ENCODE data around the gene DGCR8. TPM values are rescaled to one million over a fixed set of nuclear protein-coding genes. Genes with fewer than 3 reads are reported as not detected.
A peak's percentile ranks its signal among the peaks of the same experiment; 100 is the strongest.

The DGCR8 gene
- total RNA-seq, 1 donor from 2014 or later, result 29.1 TPM

- Mint-ChIP-seq H3K27ac (no peak overlapping the region), H3K27me3 (ENCODE audit: insufficient read depth, low read depth) (peaks cover 4% of the 10 kb centered on the region), H3K9me3 (no peaks in the 10 kb centered on the region), H3K4me3 (no peak overlapping the region), H3K4me1 (peaks cover 8% of the 10 kb centered on the region), H3K36me3 (no peaks in the 10 kb centered on the region)
- H3K4me1 ChIP-seq, result no peaks in the 10 kb centered on the region
- H3K4me2 ChIP-seq, result no peak overlapping the region
- H3K9ac ChIP-seq, result no peak overlapping the region
- H3K79me2 ChIP-seq (ENCODE audit: low read depth), result no peaks in the 10 kb centered on the region
- H3K9me3 ChIP-seq (ENCODE audit: low read depth), result no peaks in the 10 kb centered on the region
- H2AFZ ChIP-seq (replicated peaks), result no peak overlapping the region
- TF ChIP-seq EZH2phosphoT487 (IDR thresholded peaks at IDR 0.05) (no peak), EZH2 (IDR thresholded peaks at IDR 0.05) (no peak), CTCF (IDR thresholded peaks at IDR 0.05) (no peak)
- no peak overlapping the region for H3K4me3 ChIP-seq
- no peak for DNase-seq (ENCODE audit: low spot score)
- H4K20me1 ChIP-seq (ENCODE audit: low read depth), result no peaks in the 10 kb centered on the region
- no peak overlapping the region for H3K27ac ChIP-seq
- H3F3A ChIP-seq (ENCODE audit: low read depth), result no peaks in the 10 kb centered on the region
- no peaks in the 10 kb centered on the region for H3K27me3 ChIP-seq
- H3K36me3 ChIP-seq, result no peaks in the 10 kb centered on the region
Observed at GRCh38 chr22:20033045-20033706, 46.9 kb upstream of the DGCR8 start.

- Mint-ChIP-seq H3K4me3 (no peak overlapping the region), H3K27ac (no peak overlapping the region), H3K27me3 (ENCODE audit: insufficient read depth, low read depth) (peaks cover 4% of the 10 kb centered on the region), H3K9me3 (no peaks in the 10 kb centered on the region), H3K4me1 (peaks cover 11% of the 10 kb centered on the region), H3K36me3 (no peaks in the 10 kb centered on the region)
- no peak for DNase-seq (ENCODE audit: low spot score)
- H3K79me2 ChIP-seq (ENCODE audit: low read depth), result no peaks in the 10 kb centered on the region
- no peak overlapping the region for H3K4me3 ChIP-seq
- no peaks in the 10 kb centered on the region for H3K9me3 ChIP-seq (ENCODE audit: low read depth)
- no peaks in the 10 kb centered on the region for H3K4me1 ChIP-seq
- H3K36me3 ChIP-seq, result no peaks in the 10 kb centered on the region
- H3K27me3 ChIP-seq, result no peaks in the 10 kb centered on the region
- no peak for TF ChIP-seq EZH2 (IDR thresholded peaks at IDR 0.05)
- no peak for TF ChIP-seq CTCF (IDR thresholded peaks at IDR 0.05)
- no peak for TF ChIP-seq EZH2phosphoT487 (IDR thresholded peaks at IDR 0.05)
- H3K4me2 ChIP-seq, result no peak overlapping the region
- no peaks in the 10 kb centered on the region for H4K20me1 ChIP-seq (ENCODE audit: low read depth)
- H3F3A ChIP-seq (ENCODE audit: low read depth), result no peaks in the 10 kb centered on the region
- H3K27ac ChIP-seq, result no peak overlapping the region
- no peak overlapping the region for H3K9ac ChIP-seq
- H2AFZ ChIP-seq (replicated peaks), result no peak overlapping the region
Observed at GRCh38 chr22:20034143-20034542, 45.9 kb upstream of the DGCR8 start.

GRCh38 chr22:20035375-20036083 lies 44.5 kb upstream of the DGCR8 start:
- DNase-seq (ENCODE audit: low spot score), result no peak
- H3K27me3 Mint-ChIP-seq (ENCODE audit: insufficient read depth, low read depth), result peaks cover 6% of the 10 kb centered on the region

More at GRCh38 chr22:20035375-20036083, 44.5 kb upstream of the DGCR8 start:
- H3K27ac ChIP-seq, result no peak overlapping the region
- no peak overlapping the region for H3K27ac Mint-ChIP-seq
- H3K36me3 Mint-ChIP-seq, result no peaks in the 10 kb centered on the region
- H3K4me1 ChIP-seq, result no peaks in the 10 kb centered on the region
- H2AFZ ChIP-seq (replicated peaks), result no peak overlapping the region
- H3K4me3 Mint-ChIP-seq, result peak overlapping the region; percentile 28
- H3K4me3 ChIP-seq, result no peak overlapping the region
- no peaks in the 10 kb centered on the region for H3K27me3 ChIP-seq
- no peaks in the 10 kb centered on the region for H3K79me2 ChIP-seq (ENCODE audit: low read depth)
- H3F3A ChIP-seq (ENCODE audit: low read depth), result no peaks in the 10 kb centered on the region
- no peak overlapping the region for H3K9ac ChIP-seq
- no peaks in the 10 kb centered on the region for H3K36me3 ChIP-seq
- no peaks in the 10 kb centered on the region for H4K20me1 ChIP-seq (ENCODE audit: low read depth)
- no peak overlapping the region for H3K4me2 ChIP-seq
- no peaks in the 10 kb centered on the region for H3K9me3 ChIP-seq (ENCODE audit: low read depth)
- H3K4me1 Mint-ChIP-seq, result peaks cover 11% of the 10 kb centered on the region
- TF ChIP-seq EZH2 (IDR thresholded peaks at IDR 0.05) (no peak), EZH2phosphoT487 (IDR thresholded peaks at IDR 0.05) (no peak), CTCF (IDR thresholded peaks at IDR 0.05) (no peak)
- H3K9me3 Mint-ChIP-seq, result no peaks in the 10 kb centered on the region

Data from neural progenitor cell (in vitro differentiated cells).